Body of pancreas (tissue), 4 donors: Measurements from ENCODE around the gene PPP3R1.

Experiments used
- POLR2A ChIP-seq, 3 donors: fragments of 450-650 bp; IDR thresholded peaks; one replicate each; pipeline ENCODE4 v1.6.1; 2016; ENCODE audit warnings: antibody characterized with exemption in 3 of 3, mild to moderate bottlenecking in 2 of 3
- TF ChIP-seq, protein P1 (sequence below), 7 experiments: fragments of 450-650 bp in 4 of 7; fragments of 200-600 bp in 3 of 7; sonication (generic) in 3 of 7; IDR thresholded peaks; one replicate each; pipeline ENCODE4 v1.5.1; 2016 to 2019; ENCODE audit warnings: antibody characterized with exemption in 7 of 7

DNA sequence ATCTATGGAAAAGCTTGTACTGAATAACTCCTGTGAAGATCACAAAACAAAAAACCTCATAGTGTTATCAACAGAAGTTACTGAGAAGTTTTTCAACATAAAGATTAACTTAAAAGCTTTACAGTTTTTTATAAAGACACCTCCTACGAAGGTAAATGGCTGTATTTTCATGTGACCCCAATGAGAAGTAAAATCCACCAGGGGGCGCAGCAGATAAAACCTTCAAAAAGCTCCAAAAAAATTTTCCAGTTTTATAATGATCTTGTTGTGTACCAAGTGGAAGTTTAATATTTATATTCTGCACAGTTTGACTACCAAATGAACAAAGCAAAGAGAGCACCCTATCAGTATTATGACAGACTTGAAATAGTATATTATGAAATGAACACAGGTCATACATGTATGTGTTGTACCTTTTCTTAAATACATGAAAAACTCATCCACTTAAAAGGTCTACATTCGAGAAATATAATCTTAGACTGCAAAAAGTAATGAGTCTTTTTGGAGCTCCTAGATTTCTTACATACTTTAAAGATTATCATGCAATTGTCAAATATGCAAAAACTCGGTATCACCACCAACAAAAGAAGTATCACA lies 56.1 kb downstream of the PPP3R1 start:
- TF ChIP-seq, protein P1, sequence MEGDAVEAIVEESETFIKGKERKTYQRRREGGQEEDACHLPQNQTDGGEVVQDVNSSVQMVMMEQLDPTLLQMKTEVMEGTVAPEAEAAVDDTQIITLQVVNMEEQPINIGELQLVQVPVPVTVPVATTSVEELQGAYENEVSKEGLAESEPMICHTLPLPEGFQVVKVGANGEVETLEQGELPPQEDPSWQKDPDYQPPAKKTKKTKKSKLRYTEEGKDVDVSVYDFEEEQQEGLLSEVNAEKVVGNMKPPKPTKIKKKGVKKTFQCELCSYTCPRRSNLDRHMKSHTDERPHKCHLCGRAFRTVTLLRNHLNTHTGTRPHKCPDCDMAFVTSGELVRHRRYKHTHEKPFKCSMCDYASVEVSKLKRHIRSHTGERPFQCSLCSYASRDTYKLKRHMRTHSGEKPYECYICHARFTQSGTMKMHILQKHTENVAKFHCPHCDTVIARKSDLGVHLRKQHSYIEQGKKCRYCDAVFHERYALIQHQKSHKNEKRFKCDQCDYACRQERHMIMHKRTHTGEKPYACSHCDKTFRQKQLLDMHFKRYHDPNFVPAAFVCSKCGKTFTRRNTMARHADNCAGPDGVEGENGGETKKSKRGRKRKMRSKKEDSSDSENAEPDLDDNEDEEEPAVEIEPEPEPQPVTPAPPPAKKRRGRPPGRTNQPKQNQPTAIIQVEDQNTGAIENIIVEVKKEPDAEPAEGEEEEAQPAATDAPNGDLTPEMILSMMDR (IDR thresholded peaks at IDR 0.05), result peak in 5 of 7 experiments; percentile 4 to 76 (median 55)
- no peak for TF ChIP-seq POLR2A (IDR thresholded peaks at IDR 0.05)
